NCI-H2196 treated with DMSO at 0.1 percent for 48 hours (cell line): ENCODE data around the gene DLGAP4.

Experiments
- DNase-seq: peaks from one replicate; lab custom pipeline; 2025; ENCODE audit not compliant: unreplicated experiment; lab: John Stamatoyannopoulos, UW

The DLGAP4 gene

GRCh38 chr20:36275011-36275410, 31.1 kb upstream of the DLGAP4 start:
- DNase-seq = no peak

GRCh38 chr20:36275441-36276189, 30.5 kb upstream of the DLGAP4 start:
- no peak for DNase-seq

DNA sequence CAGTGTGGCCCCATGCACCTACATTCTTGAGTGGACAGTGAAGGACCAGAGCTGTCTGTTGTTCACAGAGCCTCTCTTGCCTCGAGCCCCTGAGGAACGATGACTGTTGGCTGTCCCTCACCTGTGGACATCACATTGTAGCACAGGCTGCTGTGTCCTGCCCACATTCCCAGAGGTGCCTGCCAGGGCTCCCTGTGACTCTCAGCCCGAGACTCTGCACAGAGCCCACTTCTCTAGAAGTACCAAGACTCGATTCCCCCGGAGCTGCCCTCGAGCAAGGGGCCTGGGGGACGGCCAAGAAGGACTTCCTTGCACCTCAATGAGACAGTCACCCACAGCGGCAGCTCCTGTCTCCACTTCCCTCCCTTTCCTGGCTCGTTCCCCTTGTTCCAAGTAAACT, 28.6 kb upstream of the DLGAP4 start:
- DNase-seq = no peak

DNA sequence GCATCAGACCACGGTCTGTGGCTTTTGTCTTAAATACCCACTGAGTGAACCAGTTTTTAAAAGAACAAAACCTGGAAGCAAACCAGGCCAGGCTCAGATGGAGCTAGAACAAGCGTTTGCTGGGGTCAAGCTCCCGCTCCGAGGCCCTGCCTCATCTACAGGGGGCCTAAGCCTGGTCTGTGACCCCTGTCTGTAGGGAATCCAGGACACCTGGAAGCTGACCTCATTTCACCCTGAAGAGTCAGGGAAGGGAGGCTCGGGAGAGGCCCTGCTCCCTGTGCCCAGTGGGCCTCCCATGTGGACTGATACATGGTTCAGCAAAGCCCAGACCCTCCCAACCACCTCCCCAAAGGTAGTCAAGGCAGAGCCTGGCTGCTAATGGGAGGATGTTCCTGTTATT, 26.8 kb upstream of the DLGAP4 start:
- no peak for DNase-seq

DNA sequence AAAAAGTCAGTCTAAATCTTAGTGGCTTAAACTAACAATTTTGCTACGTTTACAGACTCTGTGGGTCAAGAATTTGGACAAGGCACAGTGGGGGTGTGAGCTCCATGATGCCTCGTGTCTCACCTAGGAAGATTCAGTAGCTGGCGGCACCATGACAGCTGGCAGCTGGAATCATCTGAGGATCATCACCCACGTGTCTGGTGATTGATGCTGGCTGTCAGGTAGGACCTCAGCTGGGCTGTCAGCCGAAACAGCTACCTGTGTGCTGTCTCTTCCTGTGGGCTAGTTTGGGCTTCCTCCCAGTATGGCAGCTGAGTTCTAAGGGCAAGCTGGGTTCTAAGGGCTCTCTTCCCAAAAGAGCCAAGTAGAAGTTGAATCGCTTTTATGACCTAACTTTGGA, 26.4 kb upstream of the DLGAP4 start:
- DNase-seq = no peak

DNA sequence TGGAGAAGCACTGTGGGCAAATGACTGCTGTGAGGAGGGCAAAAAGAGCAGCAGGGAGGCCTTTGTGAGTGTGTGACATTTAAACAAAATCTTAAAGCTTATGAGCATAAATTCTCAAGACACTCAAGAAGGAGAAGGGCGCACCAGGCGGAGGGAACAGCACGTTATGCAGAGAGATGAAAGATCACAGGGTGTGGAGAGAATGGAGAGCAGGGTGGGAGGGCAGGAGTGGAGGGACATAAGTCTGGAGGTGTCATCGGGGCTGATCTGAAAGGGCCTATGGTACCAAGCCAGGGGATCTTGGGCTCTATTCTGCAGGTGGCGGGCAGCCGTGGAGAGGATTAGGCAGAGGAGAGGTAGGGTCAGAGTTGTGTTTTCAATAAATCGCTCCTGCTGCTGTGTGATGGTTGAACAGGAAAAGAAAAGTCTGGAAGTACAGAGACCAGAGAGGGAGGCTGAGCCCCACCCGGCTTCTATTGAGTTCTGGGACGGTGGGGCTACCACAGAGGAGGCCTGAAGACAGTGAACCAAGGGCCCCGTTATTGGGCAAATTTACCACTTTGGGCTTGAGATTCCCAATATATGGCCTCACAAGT, 24.3 kb upstream of the DLGAP4 start:
- DNase-seq = no peak

DNA sequence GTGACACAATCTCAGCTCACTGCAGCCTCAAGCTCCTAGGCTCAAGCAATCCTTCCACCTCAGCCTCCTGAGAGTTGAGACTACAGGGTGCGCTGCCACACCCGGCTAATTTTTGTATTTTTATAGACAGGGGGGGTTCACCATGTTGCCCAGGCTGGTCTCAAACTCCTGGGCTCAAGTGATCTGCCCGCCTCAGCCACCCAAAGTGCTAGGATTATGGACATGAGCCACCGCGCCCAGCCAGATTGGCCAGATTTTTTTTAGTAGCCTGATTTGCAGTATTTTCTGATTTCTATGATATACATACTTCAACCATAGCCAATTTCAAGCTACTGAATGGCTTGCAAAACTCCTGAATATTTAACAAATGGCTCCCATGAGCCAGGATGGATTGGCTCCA, 21.4 kb upstream of the DLGAP4 start:
- no peak for DNase-seq

DNA sequence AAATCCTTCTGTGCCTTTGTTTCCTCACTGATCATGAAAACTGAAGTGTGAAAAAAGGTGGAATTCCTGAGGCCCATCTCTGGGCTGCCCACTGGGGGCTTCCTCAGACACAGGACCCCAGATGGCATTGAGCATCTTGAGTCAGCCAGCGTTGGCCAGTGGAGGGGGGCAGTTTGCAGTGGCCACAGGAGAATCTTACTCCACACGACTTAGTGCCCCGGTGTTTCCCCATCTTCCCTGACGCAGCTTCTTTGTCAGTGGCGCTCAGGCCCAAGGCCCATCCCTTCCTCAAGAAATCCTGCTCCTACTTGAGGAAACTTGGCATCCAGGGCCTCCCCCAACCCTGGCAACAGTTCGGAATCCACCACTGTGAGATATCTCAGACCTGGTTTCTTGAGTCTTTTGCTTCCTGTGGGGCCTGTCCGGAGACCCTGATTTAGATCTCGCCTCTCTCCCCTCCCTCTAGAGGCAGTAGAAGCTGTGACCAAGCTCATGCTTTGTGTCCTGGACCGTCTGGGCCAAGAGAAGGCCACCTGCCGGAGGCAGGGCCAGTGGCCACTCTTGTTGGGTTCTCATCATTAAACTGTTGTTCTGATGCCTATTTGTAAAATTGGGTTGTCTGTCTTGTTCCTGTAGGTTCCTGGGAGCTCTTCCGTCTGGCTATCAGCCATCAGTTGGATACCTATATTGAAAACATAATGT, 20.2 kb upstream of the DLGAP4 start:
- no peak for DNase-seq

DNA sequence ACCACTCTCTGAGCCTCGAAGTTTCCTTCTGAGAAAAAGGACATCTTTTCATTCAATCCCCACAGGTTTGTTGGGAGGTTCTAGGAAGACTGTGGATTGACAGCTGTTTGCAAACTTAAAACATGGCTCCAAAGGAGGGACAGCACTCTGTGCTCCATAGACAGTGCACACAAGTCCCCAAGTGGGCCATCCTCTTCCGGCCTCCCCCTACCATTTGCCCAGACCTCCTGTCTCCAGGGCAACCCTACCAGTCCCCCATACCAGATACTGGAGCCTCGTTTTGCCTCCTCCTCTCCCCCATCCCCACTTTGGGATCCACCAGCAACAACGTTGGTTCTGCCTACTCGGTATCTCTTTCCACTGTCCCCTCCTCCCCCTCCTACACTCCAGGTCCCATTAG, 8.5 kb upstream of the DLGAP4 start:
- no peak for DNase-seq

DNA sequence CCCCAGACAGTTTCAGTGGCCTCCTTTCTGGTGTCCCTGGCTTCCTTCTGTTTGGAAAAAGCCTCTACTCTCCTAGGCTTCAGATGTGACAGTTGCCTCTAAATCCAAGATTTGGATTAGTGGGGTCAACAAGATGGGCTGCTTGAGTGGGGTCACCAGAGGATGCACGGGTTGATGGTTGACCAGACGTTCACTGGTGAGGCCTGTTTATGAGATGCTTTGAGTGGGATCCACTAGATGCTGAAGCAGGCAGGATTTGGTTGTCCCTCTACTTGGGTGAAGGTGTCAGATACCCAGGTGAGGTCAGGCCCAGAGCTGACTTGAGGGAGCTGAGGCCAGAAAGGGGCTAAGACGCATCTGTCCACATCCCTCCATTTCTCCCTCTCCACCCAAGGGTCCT, 8.1 kb upstream of the DLGAP4 start:
- DNase-seq = no peak

DNA sequence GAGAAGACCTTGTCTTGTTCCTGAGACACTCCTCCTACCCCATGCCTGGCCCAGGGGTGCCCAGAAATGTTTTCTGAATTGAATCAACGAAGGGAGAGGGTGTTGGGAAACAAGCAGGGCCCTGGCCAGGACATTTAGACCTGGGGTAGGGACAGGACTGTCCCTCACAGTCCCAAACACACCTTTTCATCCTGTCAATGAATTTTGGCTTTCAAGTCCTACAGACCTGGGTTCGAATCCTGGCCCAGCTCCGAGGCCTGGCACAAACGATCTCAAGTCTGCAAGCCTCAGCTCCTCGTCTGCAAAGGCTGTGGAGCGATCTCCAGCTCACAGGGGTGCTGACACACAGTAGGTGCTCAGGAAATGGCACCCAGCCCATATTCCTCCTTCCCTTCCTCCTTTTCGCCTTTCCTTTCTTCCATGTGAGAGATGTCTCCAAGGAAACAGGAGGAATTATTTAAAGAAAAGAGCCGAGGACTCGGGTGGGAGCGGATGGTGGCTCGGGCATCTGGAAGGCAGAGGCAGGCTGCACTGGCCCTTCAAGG, 7.3 kb upstream of the DLGAP4 start:
- DNase-seq = no peak

DNA sequence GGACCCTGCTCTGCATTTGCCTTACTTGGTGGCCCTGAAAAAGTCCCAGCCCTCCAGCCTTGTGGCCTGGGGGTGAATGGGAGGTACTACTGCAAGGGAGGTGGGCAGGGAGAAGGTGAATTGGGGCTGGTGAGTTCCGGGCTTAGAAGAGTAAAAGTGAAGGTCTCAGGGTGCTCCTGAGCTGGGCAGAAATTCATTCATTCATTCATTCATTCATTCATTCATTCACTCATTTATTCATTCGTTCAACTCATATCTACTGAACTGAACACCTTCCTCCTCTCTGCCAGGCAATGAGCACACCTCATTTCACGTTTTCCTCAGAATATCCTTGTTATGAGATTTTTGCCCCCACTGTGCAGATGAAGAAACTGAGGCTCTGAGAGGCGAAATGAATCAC, 6.7 kb upstream of the DLGAP4 start:
- no peak for DNase-seq

DNA sequence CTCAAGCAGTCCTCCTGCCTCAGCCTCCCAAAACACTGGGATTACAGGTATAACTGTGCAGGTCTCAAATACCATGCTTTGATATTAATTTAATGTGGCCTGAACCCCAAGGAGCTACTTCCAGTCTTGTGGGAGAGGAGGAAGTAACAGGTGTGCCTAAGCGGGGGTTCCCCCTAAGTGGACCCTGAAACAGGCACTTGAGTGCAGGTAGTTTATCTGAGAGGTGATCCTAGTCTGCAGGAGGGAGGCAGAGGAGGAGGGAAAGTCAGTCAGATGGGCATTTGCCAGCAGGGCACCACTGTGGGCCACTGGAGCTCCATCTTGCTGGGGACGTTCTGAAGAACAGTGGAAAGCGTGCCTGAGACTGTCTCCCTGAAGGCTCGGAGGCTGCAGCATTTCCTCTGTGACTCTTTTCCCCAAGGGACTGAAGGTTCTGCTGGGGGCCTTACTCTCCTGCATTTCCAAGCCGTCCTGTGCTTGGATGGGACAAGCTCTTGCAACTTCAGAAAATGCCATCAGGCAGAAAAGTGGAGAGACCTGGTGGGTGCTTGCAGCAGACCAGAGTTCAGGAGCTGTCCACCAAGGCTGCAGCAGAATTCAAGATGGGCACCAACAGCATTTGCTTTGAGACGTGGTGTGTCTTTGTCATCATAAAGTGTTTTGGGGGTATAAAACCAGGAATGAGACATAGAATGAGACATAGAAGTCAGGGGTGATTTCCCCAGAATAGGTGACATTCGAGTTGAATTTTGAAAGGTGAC, 4.6 kb upstream of the DLGAP4 start:
- DNase-seq = no peak

GRCh38 chr20:36303020-36303595, 3.0 kb upstream of the DLGAP4 start:
- DNase-seq = no peak

- DNase-seq = no peak
Observed at GRCh38 chr20:36303831-36304230, 2.3 kb upstream of the DLGAP4 start.

DNA sequence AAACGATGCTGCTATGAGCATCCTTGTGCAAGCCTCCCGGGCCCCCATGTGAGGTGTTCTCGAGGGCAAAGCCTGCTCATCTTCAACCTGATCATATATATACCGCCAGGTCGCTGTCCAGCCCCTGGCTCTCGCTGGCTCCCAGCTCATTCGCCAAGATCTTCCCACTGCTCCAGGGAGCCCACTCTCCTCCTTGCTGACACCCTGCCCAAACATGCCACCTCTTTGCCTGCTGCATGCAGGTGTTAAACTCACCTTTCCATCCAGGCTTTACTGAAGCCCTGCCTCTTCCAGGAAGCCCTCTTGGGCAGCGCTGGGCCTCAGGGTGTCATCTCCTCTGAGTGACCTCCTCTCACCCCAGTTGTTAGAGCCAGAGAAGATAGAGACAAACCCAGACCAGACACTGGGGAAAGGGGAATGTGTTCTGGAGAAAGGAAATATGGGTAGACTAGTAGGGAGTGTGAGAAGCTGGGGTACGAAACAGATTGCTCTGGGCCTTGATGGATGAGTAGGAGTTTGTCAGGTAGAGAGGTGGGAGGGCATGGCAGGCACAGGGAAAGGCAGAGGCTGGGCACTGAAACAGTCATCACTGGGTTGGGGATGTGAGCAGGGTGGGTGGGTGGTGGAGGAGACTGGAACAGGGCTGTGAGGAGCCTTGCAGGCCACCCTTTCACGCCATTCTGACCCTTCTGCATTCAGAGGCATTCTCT, 1.2 kb upstream of the DLGAP4 start:
- no peak for DNase-seq

GRCh38 chr20:36306553-36307411, 643 bp downstream of the DLGAP4 start:
- DNase-seq = no peak

- DNase-seq = no peak
Observed at GRCh38 chr20:36307412-36308325, 1.5 kb downstream of the DLGAP4 start.
